CD8-positive, alpha-beta memory T cell (primary cell): ENCODE measurements around the gene TDRD10. TPM values are rescaled to one million over a fixed set of nuclear protein-coding genes. Genes with fewer than 3 reads are reported as not detected.
A peak's percentile ranks its signal among the peaks of the same experiment; 100 is the strongest.

ENCODE experiments used
- CTCF ChIA-PET: fragments of 350-600 bp; sonication (Branson Sonifier 250); formaldehyde crosslinking; loops from one replicate; lab custom pipeline; 2021; ENCODE audit warnings: antibody characterized with exemption; lab: Charles Lee
- POLR2A ChIA-PET: fragments of 350-600 bp; sonication (Branson Sonifier 250); formaldehyde crosslinking; loops from one replicate; lab custom pipeline; 2021; ENCODE audit warnings: antibody characterized with exemption; lab: Charles Lee
- DNase-seq, 5 donors: peaks; one replicate each; pipeline versions ENCODE4 v3.0.0 to v3.0.0-alpha.2; 2020 to 2022; ENCODE audit warnings: mixed read lengths in 1 of 5
- H3K27ac ChIP-seq: one replicate; pipeline ENCODE4 v1.7.0; 2013; ENCODE audit warnings: low read depth, mild to moderate bottlenecking, low read length, moderate library complexity
- H3K27me3 ChIP-seq: 2 replicates; pipeline ENCODE4 v1.7.0; 2013; ENCODE audit warnings: low read length, mild to moderate bottlenecking; ENCODE audit not compliant: insufficient read depth, poor library complexity, severe bottlenecking
- H3K36me3 ChIP-seq: 2 replicates; pipeline ENCODE4 v1.7.0; 2013; ENCODE audit warnings: mild to moderate bottlenecking, low read length, moderate library complexity; ENCODE audit not compliant: insufficient read depth
- H3K4me1 ChIP-seq: 2 replicates; pipeline ENCODE4 v1.7.0; 2013; ENCODE audit warnings: mild to moderate bottlenecking, low read length, moderate library complexity; ENCODE audit not compliant: insufficient read depth
- H3K4me3 ChIP-seq: 2 replicates; pipeline ENCODE4 v1.7.0; 2013; ENCODE audit warnings: mild to moderate bottlenecking, low read length
- H3K9me3 ChIP-seq: 2 replicates; pipeline ENCODE4 v1.7.0; 2013; ENCODE audit warnings: mild to moderate bottlenecking, low read length
- H3K27ac Mint-ChIP-seq, 8 donors: one replicate each; pipeline ENCODE4 v1.8.0; 2020 to 2021; ENCODE audit warnings: mixed read lengths in 8 of 8, mild to moderate bottlenecking in 6 of 8, inconsistent platforms in 3 of 8, moderate library complexity in 3 of 8
- H3K27me3 Mint-ChIP-seq, 2 donors: one replicate each; pipeline ENCODE4 v1.8.0; 2020 to 2021; ENCODE audit warnings: mixed read lengths in 2 of 2, mild to moderate bottlenecking in 1 of 2, moderate library complexity in 1 of 2
- H3K36me3 Mint-ChIP-seq, 3 donors: one replicate each; pipeline ENCODE4 v1.8.0; 2020 to 2021; ENCODE audit warnings: mixed read lengths in 3 of 3, inconsistent platforms in 1 of 3, mild to moderate bottlenecking in 1 of 3
- H3K4me1 Mint-ChIP-seq, 3 donors: one replicate each; pipeline ENCODE4 v1.8.0; 2020 to 2021; ENCODE audit warnings: mixed read lengths in 3 of 3, inconsistent platforms in 1 of 3, mild to moderate bottlenecking in 1 of 3
- H3K4me3 Mint-ChIP-seq, 7 donors: one replicate each; pipeline ENCODE4 v1.8.0; 2020 to 2021; ENCODE audit warnings: mixed read lengths in 7 of 7, mild to moderate bottlenecking in 6 of 7, moderate library complexity in 4 of 7, inconsistent platforms in 2 of 7
- H3K9me3 Mint-ChIP-seq, 5 donors: one replicate each; pipeline ENCODE4 v1.8.0; 2020 to 2022; ENCODE audit warnings: mixed read lengths in 5 of 5, mild to moderate bottlenecking in 3 of 5, moderate library complexity in 2 of 5, inconsistent platforms in 1 of 5
- polyA plus RNA-seq: library from polyadenylated mRNA; unstranded; fragments of 300-500 nt; fragmentation: Illumina TruSeq; gene quantifications from one replicate; pipeline ENCODE4 v1.2.3, GENCODE V29; 2021
- total RNA-seq, 2 experiments: library from RNA; stranded (reverse); gene quantifications; one replicate each; pipeline ENCODE4 v1.2.3, GENCODE V29; 2021

Gene TDRD10
- total and polyA plus RNA-seq, 3 experiments from 2014 or later = not detected

DNA sequence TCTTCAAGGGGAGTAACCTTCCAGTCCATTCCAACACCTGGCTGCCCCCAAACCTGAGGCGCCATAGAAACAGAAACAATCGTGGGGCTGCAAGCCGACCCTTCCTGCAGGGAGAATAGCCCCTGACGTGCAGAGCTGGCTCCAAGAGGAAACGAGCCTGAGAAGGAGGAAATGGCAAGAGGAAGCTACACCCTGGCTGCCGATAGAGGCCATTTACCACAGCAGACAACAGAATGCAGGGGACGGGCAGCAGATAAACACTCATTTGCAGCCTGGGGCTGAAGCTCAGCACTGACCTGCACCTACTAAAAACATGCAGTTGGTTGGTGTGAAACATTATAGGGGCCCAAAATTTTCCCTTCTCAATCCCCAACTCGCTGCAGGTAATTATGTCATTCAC is 8.7 kb upstream of the TDRD10 start:
- no peak overlapping the region for H3K4me3 ChIP-seq

DNA sequence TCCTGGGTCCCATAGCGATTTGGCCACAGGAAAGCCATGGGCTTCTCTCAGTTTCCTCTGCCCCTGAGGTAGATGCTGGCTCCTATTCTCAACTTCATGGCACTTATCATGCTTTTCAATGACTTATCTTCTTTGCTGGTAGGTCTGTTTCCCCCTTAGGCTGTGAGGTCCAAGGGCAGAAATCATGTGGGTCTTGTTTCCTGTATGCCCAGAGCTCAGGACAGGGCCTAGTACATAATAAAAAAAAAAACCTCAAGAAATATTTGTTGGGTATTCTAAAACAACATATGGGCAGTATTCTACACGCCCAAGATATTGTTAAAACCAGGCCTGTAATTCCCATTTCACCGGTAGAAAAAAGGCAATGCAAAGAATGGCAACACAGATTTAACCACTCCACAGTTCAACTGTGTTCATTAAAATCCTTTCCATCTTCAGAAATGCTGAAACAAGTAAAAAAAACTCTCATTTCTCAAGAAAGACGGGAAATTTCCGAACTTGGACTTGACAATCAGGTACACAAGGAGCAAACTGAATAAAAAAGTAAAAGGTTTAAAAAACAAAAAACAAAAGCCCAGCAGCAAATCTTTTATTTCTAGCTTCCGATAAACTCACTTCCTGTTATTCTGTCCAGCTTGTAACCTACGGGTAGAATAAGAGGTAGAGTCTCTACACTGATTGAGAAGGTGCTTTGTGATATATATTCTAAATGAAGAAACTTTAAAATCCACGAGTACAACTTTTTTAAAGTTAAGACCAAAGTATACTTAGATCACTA is 6.3 kb upstream of the TDRD10 start:
- H3K4me3 Mint-ChIP-seq = no peak overlapping the region
- peak overlapping the region in 2 of 8 donors; percentile 44 to 64 for H3K27ac Mint-ChIP-seq
- no peak for DNase-seq
- Histone ChIP-seq H3K4me1 (peaks cover 39% of the 10 kb centered on the region), H3K36me3 (no peaks in the 10 kb centered on the region), H3K27me3 (peaks cover 3% of the 10 kb centered on the region), H3K4me3 (no peak overlapping the region), H3K27ac (no peak overlapping the region), H3K9me3 (no peaks in the 10 kb centered on the region)
- H3K9me3 Mint-ChIP-seq = no peaks in the 10 kb centered on the region
- H3K27me3 Mint-ChIP-seq = peaks cover 11 to 26% of the 10 kb centered on the region in 2 donors
- ChIA-PET CTCF (no interaction called here), POLR2A (no interaction called here)
- no peaks in the 10 kb centered on the region for H3K36me3 Mint-ChIP-seq
- H3K4me1 Mint-ChIP-seq = peaks cover 35 to 40% (median 39%) of the 10 kb centered on the region in 3 donors

More for the DNA sequence above, 8.7 kb upstream of the TDRD10 start:
- Mint-ChIP-seq H3K4me3 (peak overlapping the region; percentile 21 to 85 (median 76)), H3K27ac (peak overlapping the region in 6 of 8 donors; percentile 4 to 90 (median 68)), H3K36me3 (no peaks in the 10 kb centered on the region), H3K4me1 (peaks cover 35 to 40% (median 36%) of the 10 kb centered on the region in 3 donors), H3K27me3 (peaks cover 1 to 4% of the 10 kb centered on the region in 2 donors), H3K9me3 (no peaks in the 10 kb centered on the region)
- DNase-seq = peak in 1 of 5 donors; percentile 49
- ChIA-PET POLR2A (no interaction called here), CTCF (interaction anchor here (1.4 kb wide), 1 partner anchor 385 kb away, joined by 5 read pairs; no protein-coding TSS in a partner anchor)
- no peaks in the 10 kb centered on the region for H3K27me3 ChIP-seq
- no peaks in the 10 kb centered on the region for H3K36me3 ChIP-seq
- H3K4me1 ChIP-seq = peaks cover 39% of the 10 kb centered on the region
- H3K9me3 ChIP-seq = no peaks in the 10 kb centered on the region
- H3K27ac ChIP-seq = no peak overlapping the region

DNA sequence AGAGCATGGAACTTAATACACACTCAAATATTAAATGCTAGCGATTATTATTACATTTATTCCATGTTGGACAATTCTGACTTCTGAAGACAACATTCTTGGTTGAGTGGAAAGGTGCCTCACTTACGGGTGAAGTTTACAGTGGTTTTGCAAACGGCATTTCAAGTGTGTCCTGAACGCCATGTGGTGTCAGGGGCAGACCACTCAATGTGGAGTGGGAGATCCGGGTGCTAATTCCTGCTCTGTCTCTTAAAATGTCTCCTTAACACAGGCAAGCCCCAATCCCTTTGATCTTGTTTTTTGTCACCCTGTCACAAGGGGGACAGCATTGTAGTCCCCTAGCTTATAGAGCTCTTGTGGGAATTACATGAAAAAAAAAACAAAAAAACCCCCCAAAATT is 5.6 kb upstream of the TDRD10 start:
- no peaks in the 10 kb centered on the region for H3K9me3 ChIP-seq
- CTCF ChIA-PET = no interaction called here
- H3K36me3 ChIP-seq = no peaks in the 10 kb centered on the region
- Mint-ChIP-seq H3K4me3 (no peak overlapping the region), H3K9me3 (no peaks in the 10 kb centered on the region), H3K4me1 (peaks cover 35 to 44% (median 39%) of the 10 kb centered on the region in 3 donors), H3K27me3 (peaks cover 18 to 33% of the 10 kb centered on the region in 2 donors), H3K27ac (no peak overlapping the region), H3K36me3 (no peaks in the 10 kb centered on the region)
- peaks cover 10% of the 10 kb centered on the region for H3K27me3 ChIP-seq
- no peak overlapping the region for H3K4me3 ChIP-seq
- peaks cover 42% of the 10 kb centered on the region for H3K4me1 ChIP-seq
- POLR2A ChIA-PET = no interaction called here
- no peak for DNase-seq
- no peak overlapping the region for H3K27ac ChIP-seq

- peaks cover 15% of the 10 kb centered on the region for H3K27me3 ChIP-seq
- peaks cover 43% of the 10 kb centered on the region for H3K4me1 ChIP-seq
- no peaks in the 10 kb centered on the region for H3K36me3 Mint-ChIP-seq
- no peak overlapping the region for H3K4me3 ChIP-seq
- H3K27ac ChIP-seq = no peak overlapping the region
- DNase-seq = peak in 1 of 5 donors; percentile 11
- H3K27me3 Mint-ChIP-seq = peaks cover 18 to 35% of the 10 kb centered on the region in 2 donors
- no peak overlapping the region for H3K4me3 Mint-ChIP-seq
- peaks cover 33 to 36% (median 34%) of the 10 kb centered on the region in 3 donors for H3K4me1 Mint-ChIP-seq
- no peaks in the 10 kb centered on the region for H3K36me3 ChIP-seq
- ChIA-PET CTCF (no interaction called here), POLR2A (no interaction called here)
- H3K27ac Mint-ChIP-seq = peak overlapping the region in 3 of 8 donors; percentile 57 to 75 (median 62)
- H3K9me3 Mint-ChIP-seq = no peaks in the 10 kb centered on the region
- no peaks in the 10 kb centered on the region for H3K9me3 ChIP-seq
These were observed 4.8 kb upstream of the TDRD10 start for GRCh38 chr1:154497026-154497806.

DNA sequence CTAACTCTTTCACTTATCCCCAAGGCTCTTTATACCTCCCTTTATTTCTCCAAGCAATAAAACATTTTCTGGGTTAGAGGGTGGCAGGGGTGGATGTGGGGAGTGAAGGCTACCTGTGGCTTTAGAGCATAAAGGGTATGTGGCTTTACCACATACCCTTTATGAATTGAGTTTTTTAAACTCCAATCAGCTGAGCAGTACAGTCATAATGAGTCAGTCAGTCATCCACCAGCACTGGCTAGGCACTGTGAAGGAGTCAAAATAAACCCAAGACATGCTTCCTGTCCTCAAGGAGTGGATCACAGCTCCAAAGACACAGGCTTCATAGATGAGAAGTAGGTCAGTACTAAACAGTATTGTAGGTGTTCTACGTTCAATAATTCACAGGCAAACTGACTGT is 2.6 kb upstream of the TDRD10 start:
- POLR2A ChIA-PET = no interaction called here
- Histone ChIP-seq H3K4me1 (peaks cover 25% of the 10 kb centered on the region), H3K27me3 (peaks cover 19% of the 10 kb centered on the region), H3K36me3 (no peaks in the 10 kb centered on the region), H3K27ac (no peak overlapping the region), H3K4me3 (no peak overlapping the region), H3K9me3 (no peaks in the 10 kb centered on the region)
- CTCF ChIA-PET = no interaction called here
- DNase-seq = no peak
- Mint-ChIP-seq H3K4me3 (no peak overlapping the region), H3K9me3 (no peaks in the 10 kb centered on the region), H3K36me3 (no peaks in the 10 kb centered on the region), H3K4me1 (peaks cover 15 to 19% (median 18%) of the 10 kb centered on the region in 3 donors), H3K27me3 (peaks cover 27 to 45% of the 10 kb centered on the region in 2 donors), H3K27ac (no peak overlapping the region)

DNA sequence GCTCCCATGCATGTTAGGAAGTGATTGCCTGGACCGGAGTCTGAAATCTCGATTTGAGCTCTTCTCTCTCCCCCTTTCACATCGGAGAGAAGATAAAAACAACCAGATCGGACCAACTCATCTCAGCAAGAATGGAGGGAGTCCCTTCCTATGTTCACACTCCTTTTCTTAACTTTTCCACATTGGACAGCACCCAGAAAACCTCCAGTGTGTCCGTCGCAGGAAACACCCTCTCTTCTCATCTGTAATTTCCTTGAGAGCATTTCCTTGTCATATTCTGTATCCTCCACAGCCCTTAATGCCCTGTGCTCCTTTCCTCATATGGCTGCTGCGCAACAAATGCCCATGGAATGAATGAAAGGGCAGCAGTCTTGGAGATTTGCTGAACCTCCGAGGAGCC is 1.5 kb upstream of the TDRD10 start:
- CTCF ChIA-PET = no interaction called here
- peak overlapping the region in 4 of 7 donors; percentile 8 to 52 (median 28) for H3K4me3 Mint-ChIP-seq
- peaks cover 13 to 18% (median 15%) of the 10 kb centered on the region in 3 donors for H3K4me1 Mint-ChIP-seq

GRCh38 chr1:154501423-154502065 is 475 bp upstream of the TDRD10 start:
- Histone ChIP-seq H3K36me3 (no peaks in the 10 kb centered on the region), H3K27me3 (peaks cover 19% of the 10 kb centered on the region), H3K27ac (no peak overlapping the region), H3K4me3 (no peak overlapping the region), H3K4me1 (peaks cover 13% of the 10 kb centered on the region), H3K9me3 (no peaks in the 10 kb centered on the region)
- H3K4me3 Mint-ChIP-seq = peak overlapping the region in 5 of 7 donors; percentile 56 to 75 (median 62)
- H3K36me3 Mint-ChIP-seq = no peaks in the 10 kb centered on the region
- DNase-seq = peak in 1 of 5 donors; percentile 7
- peaks cover 0 to 5% (median 0%) of the 10 kb centered on the region in 5 donors for H3K9me3 Mint-ChIP-seq
- POLR2A ChIA-PET = no interaction called here
- H3K27me3 Mint-ChIP-seq = peaks cover 32 to 62% of the 10 kb centered on the region in 2 donors
- H3K27ac Mint-ChIP-seq = no peak overlapping the region
- peaks cover 9 to 13% (median 11%) of the 10 kb centered on the region in 3 donors for H3K4me1 Mint-ChIP-seq
- CTCF ChIA-PET = no interaction called here

More for the DNA sequence above, 1.5 kb upstream of the TDRD10 start:
- H3K27ac ChIP-seq = no peak overlapping the region
- H3K4me3 ChIP-seq = no peak overlapping the region
- no peaks in the 10 kb centered on the region for H3K36me3 ChIP-seq
- Mint-ChIP-seq H3K36me3 (no peaks in the 10 kb centered on the region), H3K9me3 (no peaks in the 10 kb centered on the region), H3K27me3 (peaks cover 32 to 54% of the 10 kb centered on the region in 2 donors), H3K27ac (peak overlapping the region in 1 of 8 donors; percentile 64)
- no peak for DNase-seq
- H3K27me3 ChIP-seq = peaks cover 19% of the 10 kb centered on the region
- no peaks in the 10 kb centered on the region for H3K9me3 ChIP-seq
- POLR2A ChIA-PET = no interaction called here
- H3K4me1 ChIP-seq = peaks cover 22% of the 10 kb centered on the region
